Measurements from ENCODE around the gene UBE4B. TPM values are rescaled to one million over a fixed set of nuclear protein-coding genes. Genes with fewer than 3 reads are reported as not detected.

Gene UBE4B
- total and polyA plus RNA-seq, 10 of the 15 experiments (the other 5 are each of a cell fraction or from before 2014, with no cell fraction given) = 2.9 to 32.6 (median 20.7) TPM

- no peaks in the 10 kb centered on the region for H3K79me2 ChIP-seq (ENCODE audit: control insufficient read depth, insufficient read depth, low read length)
- no peak overlapping the region for H3K4me3 ChIP-seq
- intact Hi-C loops (cut with micrococcal nuclease; ENCODE audit: unreplicated experiment) = no loop called here
- no TSS peak for BruUV-seq (replicated peaks)
- ATAC-seq (no peak), DNase-seq (ENCODE audit: low read depth, low spot score) (no peak), FAIRE-seq (no peak)
- SMC1A ChIA-PET (ENCODE audit: uncharacterized antibody, unreplicated experiment) = no interaction called here
- H3K27me3 ChIP-seq (replicated peaks in 1 of 2; ENCODE audit: control insufficient read depth in 2 of 2, insufficient read depth in 2 of 2, low read length in 1 of 2) = no peaks in the 10 kb centered on the region
- CTCF ChIA-PET = no interaction called here
- no peak overlapping the region for H3K4me2 ChIP-seq (ENCODE audit: control insufficient read depth, insufficient read depth)
- H2AFZ ChIP-seq (ENCODE audit: control insufficient read depth, low read depth, low read length) = no peak overlapping the region
- no peaks in the 10 kb centered on the region for H4K20me1 ChIP-seq (ENCODE audit: control insufficient read depth, insufficient read depth)
- no peak overlapping the region for H3K27ac ChIP-seq (ENCODE audit: control insufficient read depth, insufficient read depth)
- WGBS (ENCODE audit: insufficient coverage, insufficient replicate concordance, low lambda C conversion rate, missing lambda C conversion rate) = 99% methylated on average over 9 of the region's 9 CpGs
- TF ChIP-seq NR2C1 (IDR thresholded peaks at IDR 0.05) (no peak), ZSCAN29 (IDR thresholded peaks at IDR 0.05) (no peak)
- TF ChIP-seq, protein P1, sequence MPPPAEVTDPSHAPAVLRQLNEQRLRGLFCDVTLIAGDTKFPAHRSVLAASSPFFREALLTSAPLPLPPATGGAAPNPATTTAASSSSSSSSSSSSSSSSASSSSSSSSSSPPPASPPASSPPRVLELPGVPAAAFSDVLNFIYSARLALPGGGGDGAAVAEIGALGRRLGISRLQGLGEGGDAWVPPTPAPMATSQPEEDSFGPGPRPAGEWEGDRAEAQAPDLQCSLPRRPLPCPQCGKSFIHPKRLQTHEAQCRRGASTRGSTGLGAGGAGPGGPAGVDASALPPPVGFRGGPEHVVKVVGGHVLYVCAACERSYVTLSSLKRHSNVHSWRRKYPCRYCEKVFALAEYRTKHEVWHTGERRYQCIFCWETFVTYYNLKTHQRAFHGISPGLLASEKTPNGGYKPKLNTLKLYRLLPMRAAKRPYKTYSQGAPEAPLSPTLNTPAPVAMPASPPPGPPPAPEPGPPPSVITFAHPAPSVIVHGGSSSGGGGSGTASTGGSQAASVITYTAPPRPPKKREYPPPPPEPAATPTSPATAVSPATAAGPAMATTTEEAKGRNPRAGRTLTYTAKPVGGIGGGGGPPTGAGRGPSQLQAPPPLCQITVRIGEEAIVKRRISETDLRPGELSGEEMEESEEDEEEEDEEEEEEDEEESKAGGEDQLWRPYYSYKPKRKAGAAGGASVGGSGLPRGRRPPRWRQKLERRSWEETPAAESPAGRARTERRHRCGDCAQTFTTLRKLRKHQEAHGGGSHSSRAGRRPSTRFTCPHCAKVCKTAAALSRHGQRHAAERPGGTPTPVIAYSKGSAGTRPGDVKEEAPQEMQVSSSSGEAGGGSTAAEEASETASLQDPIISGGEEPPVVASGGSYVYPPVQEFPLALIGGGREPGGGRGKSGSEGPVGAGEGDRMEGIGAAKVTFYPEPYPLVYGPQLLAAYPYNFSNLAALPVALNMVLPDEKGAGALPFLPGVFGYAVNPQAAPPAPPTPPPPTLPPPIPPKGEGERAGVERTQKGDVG (CRISPR knock-in tag; IDR thresholded peaks at IDR 0.05) = no peak
- H3K9ac ChIP-seq (ENCODE audit: control insufficient read depth, insufficient read depth, low read length) = no peak overlapping the region
- POLR2A ChIA-PET = no interaction called here
- H3K9me3 ChIP-seq (replicated peaks; ENCODE audit: control insufficient read depth, insufficient read depth, low read length) = no peaks in the 10 kb centered on the region
- RAD21 ChIA-PET (ENCODE audit: unreplicated experiment) = no interaction called here
- H3K4me1 ChIP-seq (ENCODE audit: control insufficient read depth, insufficient read depth, low read length) = no peaks in the 10 kb centered on the region
- peaks cover 0 to 3% of the 10 kb centered on the region in 2 experiments; a peak in 3 of 4 replicates for H3K36me3 ChIP-seq (ENCODE audit: control insufficient read depth in 2 of 2, insufficient read depth in 2 of 2, low read length in 1 of 2)
- in situ Hi-C loops (cut with MboI) = no loop called here
These were observed 85.1 kb downstream of the UBE4B start for GRCh38 chr1:10117865-10118264.

GRCh38 chr1:10121688-10122087, 88.9 kb downstream of the UBE4B start:
- Histone ChIP-seq H3K4me3 (no peak overlapping the region), H3K36me3 (ENCODE audit: control insufficient read depth in 2 of 2, insufficient read depth in 2 of 2, low read length in 1 of 2) (no peaks in the 10 kb centered on the region; a peak in 3 of 4 replicates), H3K79me2 (ENCODE audit: control insufficient read depth, insufficient read depth, low read length) (no peaks in the 10 kb centered on the region), H4K20me1 (ENCODE audit: control insufficient read depth, insufficient read depth) (no peaks in the 10 kb centered on the region), H3K27me3 (replicated peaks in 1 of 2; ENCODE audit: control insufficient read depth in 2 of 2, insufficient read depth in 2 of 2, low read length in 1 of 2) (no peaks in the 10 kb centered on the region), H2AFZ (ENCODE audit: control insufficient read depth, low read depth, low read length) (no peak overlapping the region), H3K4me1 (ENCODE audit: control insufficient read depth, insufficient read depth, low read length) (no peaks in the 10 kb centered on the region), H3K9ac (ENCODE audit: control insufficient read depth, insufficient read depth, low read length) (no peak overlapping the region), H3K27ac (ENCODE audit: control insufficient read depth, insufficient read depth) (no peak overlapping the region), H3K9me3 (replicated peaks; ENCODE audit: control insufficient read depth, insufficient read depth, low read length) (no peaks in the 10 kb centered on the region), H3K4me2 (ENCODE audit: control insufficient read depth, insufficient read depth) (no peak overlapping the region)
- DNase-seq (ENCODE audit: low read depth, low spot score) = no peak
- in situ Hi-C loops (cut with MboI) = no loop called here
- POLR2A ChIA-PET = no interaction called here
- intact Hi-C loops (cut with micrococcal nuclease; ENCODE audit: unreplicated experiment) = loop anchor here (10.0 kb wide), 1 partner anchor 213 kb away; no protein-coding TSS in a partner anchor
- CTCF ChIA-PET = no interaction called here
- no peak for ATAC-seq
- WGBS (ENCODE audit: insufficient coverage, insufficient replicate concordance, low lambda C conversion rate, missing lambda C conversion rate) = 96% methylated on average over 7 of the region's 7 CpGs
- no peak for FAIRE-seq
- SMC1A ChIA-PET (ENCODE audit: uncharacterized antibody, unreplicated experiment) = no interaction called here
- RAD21 ChIA-PET (ENCODE audit: unreplicated experiment) = no interaction called here
- no TSS peak for BruUV-seq (replicated peaks)
- TF ChIP-seq ZNF384 (IDR thresholded peaks at IDR 0.05; ENCODE audit: borderline replicate concordance, low read depth, low read length) (no peak), BCL11A (IDR thresholded peaks at IDR 0.05; ENCODE audit: low read depth, low read length) (no peak), PML (IDR thresholded peaks at IDR 0.05; ENCODE audit: low read length) (no peak), ATF3 (IDR thresholded peaks at IDR 0.05; ENCODE audit: borderline replicate concordance, extremely low read depth, low read depth, low read length) (no peak), MAX (IDR thresholded peaks at IDR 0.05; ENCODE audit: low read depth, low read length) (no peak)
- TF ChIP-seq, protein P2, sequence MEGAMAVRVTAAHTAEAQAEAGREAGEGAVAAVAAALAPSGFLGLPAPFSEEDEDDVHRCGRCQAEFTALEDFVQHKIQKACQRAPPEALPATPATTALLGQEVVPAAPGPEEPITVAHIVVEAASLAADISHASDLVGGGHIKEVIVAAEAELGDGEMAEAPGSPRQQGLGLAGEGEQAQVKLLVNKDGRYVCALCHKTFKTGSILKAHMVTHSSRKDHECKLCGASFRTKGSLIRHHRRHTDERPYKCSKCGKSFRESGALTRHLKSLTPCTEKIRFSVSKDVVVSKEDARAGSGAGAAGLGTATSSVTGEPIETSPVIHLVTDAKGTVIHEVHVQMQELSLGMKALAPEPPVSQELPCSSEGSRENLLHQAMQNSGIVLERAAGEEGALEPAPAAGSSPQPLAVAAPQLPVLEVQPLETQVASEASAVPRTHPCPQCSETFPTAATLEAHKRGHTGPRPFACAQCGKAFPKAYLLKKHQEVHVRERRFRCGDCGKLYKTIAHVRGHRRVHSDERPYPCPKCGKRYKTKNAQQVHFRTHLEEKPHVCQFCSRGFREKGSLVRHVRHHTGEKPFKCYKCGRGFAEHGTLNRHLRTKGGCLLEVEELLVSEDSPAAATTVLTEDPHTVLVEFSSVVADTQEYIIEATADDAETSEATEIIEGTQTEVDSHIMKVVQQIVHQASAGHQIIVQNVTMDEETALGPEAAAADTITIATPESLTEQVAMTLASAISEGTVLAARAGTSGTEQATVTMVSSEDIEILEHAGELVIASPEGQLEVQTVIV (IDR thresholded peaks at IDR 0.05; ENCODE audit: borderline replicate concordance, partially characterized antibody) = no peak
- TF ChIP-seq, protein P3, sequence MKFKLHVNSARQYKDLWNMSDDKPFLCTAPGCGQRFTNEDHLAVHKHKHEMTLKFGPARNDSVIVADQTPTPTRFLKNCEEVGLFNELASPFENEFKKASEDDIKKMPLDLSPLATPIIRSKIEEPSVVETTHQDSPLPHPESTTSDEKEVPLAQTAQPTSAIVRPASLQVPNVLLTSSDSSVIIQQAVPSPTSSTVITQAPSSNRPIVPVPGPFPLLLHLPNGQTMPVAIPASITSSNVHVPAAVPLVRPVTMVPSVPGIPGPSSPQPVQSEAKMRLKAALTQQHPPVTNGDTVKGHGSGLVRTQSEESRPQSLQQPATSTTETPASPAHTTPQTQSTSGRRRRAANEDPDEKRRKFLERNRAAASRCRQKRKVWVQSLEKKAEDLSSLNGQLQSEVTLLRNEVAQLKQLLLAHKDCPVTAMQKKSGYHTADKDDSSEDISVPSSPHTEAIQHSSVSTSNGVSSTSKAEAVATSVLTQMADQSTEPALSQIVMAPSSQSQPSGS (IDR thresholded peaks at IDR 0.05; ENCODE audit: low read length) = no peak
